Cerebellar nuclear complex (tissue), 1 donor: ENCODE results near the gene CGNL1.

ENCODE experiments used
- DNase-seq, 2 experiments: peaks; one replicate each; lab custom pipeline; 2025; lab: John Stamatoyannopoulos, UW

The CGNL1 gene

DNA sequence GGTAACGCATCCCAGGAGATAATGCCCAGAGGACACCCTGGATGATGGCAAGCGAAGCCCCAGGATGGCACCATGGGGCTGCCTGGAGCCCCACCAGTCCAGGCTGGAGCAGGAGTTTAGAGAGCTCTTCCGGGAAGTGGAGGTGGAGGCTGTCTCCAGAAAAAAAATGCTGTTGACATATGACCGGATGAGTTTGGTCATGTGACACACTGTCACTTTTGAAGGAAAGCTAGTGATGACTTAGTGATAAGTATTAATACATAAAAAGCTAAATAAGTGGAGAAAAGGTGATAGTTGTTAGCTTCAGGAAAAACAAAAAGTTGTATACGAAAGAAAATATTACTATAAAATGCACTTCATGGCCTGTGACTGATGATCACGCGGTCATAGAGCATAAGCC lies 195.4 kb downstream of the CGNL1 start:
- no peak for DNase-seq

DNA sequence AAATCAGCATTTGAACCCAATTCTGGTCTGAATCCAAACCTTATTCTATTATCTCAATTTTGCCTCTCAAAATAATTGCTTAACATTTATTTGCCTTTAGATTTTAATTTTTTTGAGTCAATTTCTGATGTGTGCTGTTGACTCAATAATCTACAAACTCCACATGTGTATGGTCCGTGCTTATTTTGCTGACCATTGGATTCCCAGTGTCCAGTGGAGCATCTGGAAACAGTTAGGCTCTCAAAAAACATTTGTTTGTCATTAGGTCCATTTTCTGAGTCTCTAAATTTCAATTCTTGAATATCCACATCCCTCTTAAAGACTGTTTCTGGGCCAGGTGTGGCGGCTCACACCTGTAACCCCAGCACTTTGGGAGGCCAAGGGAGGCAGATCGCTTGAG lies 196.2 kb downstream of the CGNL1 start:
- no peak for DNase-seq

- no peak for DNase-seq
These were observed 196.8 kb downstream of the CGNL1 start for GRCh38 chr15:57573151-57573550.

- no peak for DNase-seq
These were observed 199.1 kb downstream of the CGNL1 start for GRCh38 chr15:57575363-57575762.

DNA sequence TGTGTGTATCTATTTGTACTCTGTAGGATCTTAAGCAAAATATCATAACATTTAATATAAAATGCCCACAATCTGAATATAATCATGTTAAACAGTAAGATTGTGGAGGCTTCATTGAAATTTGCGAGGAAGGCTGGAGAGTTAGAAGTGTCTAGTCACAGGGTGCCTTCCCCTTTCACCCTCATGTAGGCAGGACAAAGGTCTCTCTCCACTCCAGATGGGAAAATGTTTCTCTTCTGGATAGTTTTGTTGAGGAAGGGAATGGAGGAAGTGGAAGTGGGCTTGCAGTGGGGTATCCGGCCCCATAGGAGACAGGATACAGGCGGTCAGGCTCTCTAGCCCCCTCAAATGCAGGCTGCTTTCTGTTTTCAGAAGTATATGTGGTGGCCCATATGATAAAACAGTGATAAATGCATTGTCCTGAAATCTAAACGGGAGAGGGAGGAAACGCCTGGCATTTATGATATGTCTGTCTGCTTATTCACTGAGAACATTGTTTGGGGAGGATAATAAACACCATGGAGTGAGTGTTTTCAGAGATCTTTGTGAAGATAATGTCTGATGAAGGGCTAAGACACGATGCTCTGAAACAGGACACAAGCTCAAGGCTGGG lies 202.1 kb downstream of the CGNL1 start:
- DNase-seq, result no peak

GRCh38 chr15:57580428-57580827 lies 204.1 kb downstream of the CGNL1 start:
- DNase-seq, result no peak

DNA sequence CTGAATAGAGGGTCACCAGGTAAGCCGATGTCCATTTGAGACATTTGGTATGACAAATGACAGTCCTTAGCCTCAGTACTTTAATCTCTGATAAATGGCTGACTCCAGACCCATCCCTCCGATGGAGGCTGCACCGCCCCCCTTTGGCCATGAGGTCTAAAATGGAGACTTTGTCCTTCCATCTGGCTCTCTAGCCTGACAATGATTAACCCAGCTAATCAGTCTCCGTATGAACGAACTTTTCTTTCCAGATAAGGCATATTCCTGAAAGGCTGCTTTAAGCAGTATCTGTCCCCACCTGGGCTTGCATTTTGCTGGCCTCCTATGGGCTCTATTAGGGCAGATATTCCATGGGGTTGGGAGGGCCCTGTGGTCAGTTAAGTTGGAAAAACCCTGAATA lies 204.6 kb downstream of the CGNL1 start:
- no peak for DNase-seq

GRCh38 chr15:57582090-57582489 lies 205.8 kb downstream of the CGNL1 start:
- DNase-seq, result no peak

DNA sequence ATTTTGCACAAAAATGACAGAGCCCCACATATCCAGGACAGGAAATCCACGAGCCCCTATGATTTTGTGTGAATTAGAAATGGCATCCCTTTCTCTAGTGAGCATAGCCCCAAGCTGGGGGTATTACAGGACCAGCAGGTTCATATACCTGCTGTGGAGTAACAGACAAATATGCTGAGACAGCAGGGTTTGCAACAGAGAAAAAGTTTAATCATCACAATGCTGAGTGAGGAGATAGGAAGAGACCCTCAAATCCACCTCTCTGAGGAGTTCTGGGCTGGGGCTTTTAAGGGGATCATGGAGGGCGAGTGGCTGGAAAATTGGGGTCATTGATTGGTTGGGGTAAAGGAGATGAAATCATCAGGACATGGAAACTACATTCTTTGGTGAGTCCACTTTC lies 207.0 kb downstream of the CGNL1 start:
- DNase-seq, result no peak

DNA sequence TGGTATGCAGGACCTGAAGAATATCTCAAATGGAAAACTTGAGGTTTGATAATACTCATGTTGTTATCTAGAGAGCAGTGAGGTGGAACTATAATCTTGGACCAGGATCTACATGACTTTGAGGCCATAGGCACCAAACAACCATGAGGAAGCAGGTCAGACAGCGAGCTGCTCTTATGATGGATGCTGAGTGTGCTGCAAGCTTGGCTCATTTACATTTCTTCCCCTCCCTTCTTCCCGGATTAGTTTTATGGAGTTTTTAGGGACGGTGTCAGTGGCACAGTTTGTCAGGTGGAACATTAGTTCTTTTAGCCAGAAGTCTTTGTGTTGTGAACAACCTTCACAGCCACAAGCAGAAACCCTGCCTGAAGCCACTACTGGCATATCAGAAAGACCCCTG lies 207.4 kb downstream of the CGNL1 start:
- DNase-seq, result no peak

GRCh38 chr15:57586661-57587424 lies 210.5 kb downstream of the CGNL1 start:
- no peak for DNase-seq

GRCh38 chr15:57589281-57589680 lies 213.0 kb downstream of the CGNL1 start:
- DNase-seq, result no peak

- no peak for DNase-seq
These were observed 213.4 kb downstream of the CGNL1 start for GRCh38 chr15:57589754-57590153.

- no peak for DNase-seq
These were observed 215.0 kb downstream of the CGNL1 start for GRCh38 chr15:57591237-57591821.

- no peak for DNase-seq
These were observed 215.6 kb downstream of the CGNL1 start, which contains the start of gene MYZAP for GRCh38 chr15:57591822-57592367. MYZAP (plus strand) TSS chr15:57591904; CDS start chr15:57592035, 131 bp downstream.

GRCh38 chr15:57592426-57592825 lies 216.1 kb downstream of the CGNL1 start:
- no peak for DNase-seq

DNA sequence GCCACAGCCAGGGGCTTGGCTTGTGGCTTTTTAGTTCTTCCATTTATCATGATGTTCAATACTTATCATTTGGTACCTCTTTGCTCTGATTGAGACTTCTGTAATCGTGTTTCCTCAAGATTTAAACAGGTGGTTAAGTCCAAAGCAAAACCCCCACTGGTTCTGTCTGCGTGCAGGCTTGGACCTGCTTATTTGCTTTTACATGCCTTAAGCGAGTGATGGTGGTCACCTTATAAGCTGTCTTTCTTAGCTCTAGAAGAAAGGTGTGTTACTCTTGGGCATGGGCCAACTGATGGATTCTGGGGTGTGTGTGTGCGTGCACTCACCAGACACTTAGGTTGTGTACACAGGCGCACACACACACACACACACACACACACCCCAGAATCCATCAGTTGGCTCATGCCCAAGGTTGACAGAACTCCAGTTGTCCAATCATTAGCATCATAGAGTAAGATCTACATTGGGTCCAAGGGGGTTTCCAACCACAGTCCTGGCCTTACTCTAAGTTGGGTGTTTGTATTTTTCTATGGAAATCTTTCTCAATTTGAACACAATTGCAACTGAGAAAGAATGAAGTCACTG lies 216.6 kb downstream of the CGNL1 start:
- no peak for DNase-seq

DNA sequence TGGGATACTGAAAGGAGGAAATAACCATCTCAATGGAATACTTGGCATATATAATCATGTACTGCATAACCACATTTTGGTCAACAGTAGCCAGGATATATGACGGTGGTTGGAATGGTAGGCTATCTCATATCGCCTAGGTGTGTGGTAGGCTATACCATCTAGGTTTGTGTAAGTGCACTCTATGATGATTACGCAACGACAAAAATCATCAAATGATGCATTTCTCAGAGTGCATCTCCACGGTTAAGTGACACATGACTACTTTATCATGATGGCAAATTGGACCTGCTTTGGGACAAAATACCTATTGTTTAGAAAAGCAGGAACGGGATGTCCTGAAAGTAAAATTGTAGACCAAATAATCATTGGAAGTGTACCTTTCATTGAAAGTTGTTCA lies 218.2 kb downstream of the CGNL1 start:
- DNase-seq, result no peak

GRCh38 chr15:57595011-57595866 lies 218.9 kb downstream of the CGNL1 start:
- DNase-seq, result no peak

DNA sequence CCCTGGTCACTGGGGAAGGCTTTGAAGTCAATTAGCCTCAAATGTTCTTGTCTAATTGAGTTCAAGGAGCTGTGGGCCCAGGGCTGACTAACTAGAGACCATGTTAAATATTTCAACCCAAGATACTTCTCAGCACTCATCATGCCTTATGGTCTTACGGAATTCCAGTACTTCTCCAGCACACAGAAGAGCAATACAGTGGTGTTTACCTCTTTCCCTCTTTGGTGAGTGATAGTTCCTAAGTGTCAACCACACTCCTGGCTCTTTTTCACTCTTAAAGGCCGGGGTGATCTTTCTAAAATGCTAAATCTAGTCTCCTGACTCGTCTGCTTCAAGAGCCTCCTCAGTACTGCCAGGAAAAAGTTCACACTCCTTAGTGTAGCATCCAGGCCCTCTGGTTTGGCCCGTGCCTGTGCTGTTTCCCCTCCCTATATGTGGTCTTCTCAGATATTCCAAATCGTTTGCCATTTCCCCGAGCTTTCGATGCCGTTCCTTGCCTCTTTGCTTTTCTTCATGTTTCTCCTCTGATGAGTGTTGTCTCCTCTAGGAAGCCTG lies 220.1 kb downstream of the CGNL1 start:
- no peak for DNase-seq

DNA sequence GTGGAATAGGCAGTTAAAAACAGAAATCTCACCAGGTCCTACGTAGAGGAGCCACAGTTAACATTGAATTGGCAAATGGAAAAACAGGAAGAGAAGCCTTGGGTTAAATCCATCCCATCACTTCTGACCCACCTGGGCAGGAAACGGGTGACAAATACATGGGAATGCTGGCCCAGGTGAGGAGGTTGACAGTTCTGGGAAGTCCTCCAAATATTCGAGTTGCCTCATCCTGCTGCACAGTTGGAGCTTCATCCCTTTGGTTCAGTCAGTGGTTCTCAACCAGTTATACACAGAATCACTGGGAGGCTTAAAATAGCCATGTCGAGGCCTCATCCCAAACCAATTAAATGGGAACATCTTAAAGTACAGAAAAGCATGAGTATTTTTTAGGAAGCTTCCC lies 220.7 kb downstream of the CGNL1 start:
- peak; percentile 78 to 94 for DNase-seq
